Lung (tissue), 12 donors: Measurements from ENCODE around the gene SESTD1. TPM values are rescaled to one million over a fixed set of nuclear protein-coding genes. Genes with fewer than 3 reads are reported as not detected.
"Not testable (repeated sequence)": the region's sequence is repeated elsewhere in the genome, so short reads cannot be mapped to it uniquely, and the experiment has no call there.

Source experiments
- ATAC-seq: fragments of 200-7000 bp; cut with Tn5 transposase; one replicate; pipeline ENCODE4 v1.9.1; 2020; ENCODE audit warnings: moderate number of reproducible peaks; ENCODE audit not compliant: insufficient read depth, low FRiP score
- DNase-seq, 3 donors: peaks; one replicate each; pipeline ENCODE4 v3.0.0-alpha.2; 2013 to 2017
- H3K27ac ChIP-seq, 2 donors: one replicate each; pipeline ENCODE4 v1.5.1; 2013; ENCODE audit warnings: mild to moderate bottlenecking in 2 of 2, moderate library complexity in 2 of 2, control low read depth in 1 of 2, inconsistent platforms in 1 of 2, low read depth in 1 of 2, low read length in 1 of 2
- H3K27me3 ChIP-seq, 3 donors: one replicate each; pipeline ENCODE4 v1.5.1; 2013; ENCODE audit warnings: low read length in 2 of 3; ENCODE audit not compliant: control insufficient read depth in 3 of 3, insufficient read depth in 3 of 3
- H3K36me3 ChIP-seq, 4 donors: one replicate each; pipeline ENCODE4 v1.5.1; 2013; ENCODE audit warnings: low read length in 4 of 4, mild to moderate bottlenecking in 1 of 4, moderate library complexity in 1 of 4; ENCODE audit not compliant: control insufficient read depth in 4 of 4, insufficient read depth in 4 of 4
- H3K4me1 ChIP-seq, 5 donors: one replicate each; pipeline ENCODE4 v1.5.1; 2013; ENCODE audit warnings: low read length in 5 of 5, mild to moderate bottlenecking in 2 of 5, moderate library complexity in 1 of 5; ENCODE audit not compliant: control insufficient read depth in 5 of 5, insufficient read depth in 5 of 5
- H3K4me3 ChIP-seq: one replicate; pipeline ENCODE4 v1.5.1; 2013; ENCODE audit warnings: mild to moderate bottlenecking, control low read depth, moderate library complexity
- H3K9ac ChIP-seq, 2 donors: one replicate each; pipeline ENCODE4 v1.5.1; 2013; ENCODE audit warnings: low read length in 2 of 2, control low read depth in 1 of 2; ENCODE audit not compliant: insufficient read depth in 1 of 2
- H3K9me3 ChIP-seq, 4 donors: one replicate each; pipeline ENCODE4 v1.5.1; 2013; ENCODE audit warnings: low read length in 3 of 4, mild to moderate bottlenecking in 1 of 4, moderate library complexity in 1 of 4; ENCODE audit not compliant: control insufficient read depth in 4 of 4, insufficient read depth in 3 of 4
- WGBS, 2 donors: extraction: QIAGEN DNeasy Blood & Tissue Kit; methylation state at CpG; one replicate each; pipeline ENCODE4 v1.1.7; 2013; 5-methylcytosine and 5-hydroxymethylcytosine counted together
- polyA plus RNA-seq, 2 donors: library from polyadenylated mRNA; stranded (reverse); fragments of 200-250 nt; gene quantifications; one replicate each; pipeline ENCODE4 v1.2.1, GENCODE V29; 2013
- total RNA-seq, 2 donors: library from RNA; depleted of rRNA in 1 of 2; stranded (reverse); fragments of >200 nt in 1 of 2; gene quantifications; one replicate each; pipeline ENCODE4 v1.2.1, GENCODE V29; 2014 to 2021
- TF ChIP-seq, protein P1 (sequence below): IDR thresholded peaks from 2 replicates; pipeline ENCODE4 v1.5.1; 2012; ENCODE audit warnings: mild to moderate bottlenecking; ENCODE audit errors: control extremely low read depth, extremely low read depth
- donor health status: control.
- donor health status: control.
- donor health status: Bipolar disorder and iron deficiency.
- donor health status: healthy.
- donor health status: DM: yes; HTN: yes; CAD: no.

SESTD1 gene
- total and polyA plus RNA-seq, 4 donors: 11.2 to 96.4 (median 49.3) TPM

DNA sequence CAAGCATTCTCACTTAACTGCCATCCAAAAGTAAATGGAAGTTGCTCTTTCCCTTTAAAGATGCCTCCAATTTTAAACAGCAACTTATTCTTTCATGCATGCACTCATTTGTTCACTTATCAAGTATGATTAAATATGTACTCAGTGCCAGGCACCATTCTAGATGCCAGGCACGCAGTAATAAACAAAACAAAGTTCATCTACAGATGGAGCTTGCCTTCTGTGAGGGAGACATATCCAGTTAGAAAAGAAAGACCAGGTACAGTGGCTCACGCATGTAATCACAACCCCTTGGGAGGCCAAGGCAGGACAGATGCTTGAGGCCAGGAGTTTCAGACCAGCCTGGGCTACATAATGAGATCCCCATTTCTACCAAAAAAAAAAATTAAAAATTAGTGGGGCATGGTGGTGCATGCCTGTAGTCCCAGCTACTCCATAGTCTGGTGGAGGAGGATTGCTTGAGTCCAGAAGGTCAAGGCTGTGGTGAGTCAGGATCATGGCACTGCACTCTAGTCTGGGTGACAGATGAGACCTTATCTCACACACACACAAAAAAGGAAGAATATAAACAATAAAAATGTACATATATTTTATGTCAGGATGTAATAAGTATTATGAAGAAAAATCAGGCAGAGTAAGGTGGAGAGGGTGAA lies 195.5 kb downstream of the SESTD1 start:
- Histone ChIP-seq H3K36me3 (no peaks in the 10 kb centered on the region), H3K4me1 (peaks cover 0 to 5% (median 0%) of the 10 kb centered on the region in 5 donors), H3K9me3 (peaks cover 0 to 2% (median 0%) of the 10 kb centered on the region in 4 donors), H3K9ac (no peak overlapping the region), H3K27me3 (no peaks in the 10 kb centered on the region), H3K27ac (no peak overlapping the region), H3K4me3 (no peak overlapping the region)
- 78 to 86% methylated on average over 2 of the region's 2 CpGs for WGBS, 2 donors
- TF ChIP-seq, protein P1, sequence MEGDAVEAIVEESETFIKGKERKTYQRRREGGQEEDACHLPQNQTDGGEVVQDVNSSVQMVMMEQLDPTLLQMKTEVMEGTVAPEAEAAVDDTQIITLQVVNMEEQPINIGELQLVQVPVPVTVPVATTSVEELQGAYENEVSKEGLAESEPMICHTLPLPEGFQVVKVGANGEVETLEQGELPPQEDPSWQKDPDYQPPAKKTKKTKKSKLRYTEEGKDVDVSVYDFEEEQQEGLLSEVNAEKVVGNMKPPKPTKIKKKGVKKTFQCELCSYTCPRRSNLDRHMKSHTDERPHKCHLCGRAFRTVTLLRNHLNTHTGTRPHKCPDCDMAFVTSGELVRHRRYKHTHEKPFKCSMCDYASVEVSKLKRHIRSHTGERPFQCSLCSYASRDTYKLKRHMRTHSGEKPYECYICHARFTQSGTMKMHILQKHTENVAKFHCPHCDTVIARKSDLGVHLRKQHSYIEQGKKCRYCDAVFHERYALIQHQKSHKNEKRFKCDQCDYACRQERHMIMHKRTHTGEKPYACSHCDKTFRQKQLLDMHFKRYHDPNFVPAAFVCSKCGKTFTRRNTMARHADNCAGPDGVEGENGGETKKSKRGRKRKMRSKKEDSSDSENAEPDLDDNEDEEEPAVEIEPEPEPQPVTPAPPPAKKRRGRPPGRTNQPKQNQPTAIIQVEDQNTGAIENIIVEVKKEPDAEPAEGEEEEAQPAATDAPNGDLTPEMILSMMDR: no peak
- DNase-seq (no peak), ATAC-seq (no peak)

DNA sequence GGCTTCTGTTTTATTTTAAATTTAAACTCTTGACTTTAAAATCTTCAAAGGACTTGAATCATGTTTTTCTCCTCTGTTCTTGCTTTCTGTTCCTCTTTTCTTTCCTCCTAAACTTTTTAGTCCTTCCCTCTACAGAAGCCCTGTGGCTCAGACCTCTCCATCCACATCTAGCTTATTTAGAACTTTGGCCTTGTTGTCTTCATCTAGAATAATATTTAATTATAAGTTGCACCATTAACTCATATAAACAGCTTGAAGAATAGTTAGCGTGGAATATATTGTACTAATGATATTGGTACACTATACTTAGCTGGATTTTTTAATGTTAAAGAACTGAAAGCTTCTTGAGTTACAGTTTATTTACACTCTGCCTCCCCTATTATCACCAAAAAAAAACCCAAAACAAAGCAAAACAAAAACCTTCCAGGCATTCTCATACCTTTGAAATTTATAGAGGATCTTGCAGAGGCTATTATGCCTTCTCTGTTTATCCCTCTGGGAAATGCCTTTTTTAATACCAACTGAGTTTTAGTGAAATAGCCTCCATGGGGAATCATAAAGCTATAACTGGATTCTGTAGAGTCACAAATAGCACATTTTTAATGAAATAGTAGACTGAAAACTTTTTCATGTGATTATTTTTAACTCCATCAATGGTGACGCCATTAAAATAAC lies 205.5 kb downstream of the SESTD1 start:
- no peaks in the 10 kb centered on the region for H3K36me3 ChIP-seq
- DNase-seq (no peak), ATAC-seq (no peak)
- no peak overlapping the region for H3K9ac ChIP-seq
- TF ChIP-seq, protein P1: no peak
- H3K4me1 ChIP-seq: peaks cover 0 to 9% (median 4%) of the 10 kb centered on the region in 5 donors
- H3K27me3 ChIP-seq: no peaks in the 10 kb centered on the region
- H3K27ac ChIP-seq: no peak overlapping the region
- WGBS, 2 donors: 92 to 96% methylated on average over 2 of the region's 2 CpGs
- no peaks in the 10 kb centered on the region for H3K9me3 ChIP-seq
- H3K4me3 ChIP-seq: no peak overlapping the region

DNA sequence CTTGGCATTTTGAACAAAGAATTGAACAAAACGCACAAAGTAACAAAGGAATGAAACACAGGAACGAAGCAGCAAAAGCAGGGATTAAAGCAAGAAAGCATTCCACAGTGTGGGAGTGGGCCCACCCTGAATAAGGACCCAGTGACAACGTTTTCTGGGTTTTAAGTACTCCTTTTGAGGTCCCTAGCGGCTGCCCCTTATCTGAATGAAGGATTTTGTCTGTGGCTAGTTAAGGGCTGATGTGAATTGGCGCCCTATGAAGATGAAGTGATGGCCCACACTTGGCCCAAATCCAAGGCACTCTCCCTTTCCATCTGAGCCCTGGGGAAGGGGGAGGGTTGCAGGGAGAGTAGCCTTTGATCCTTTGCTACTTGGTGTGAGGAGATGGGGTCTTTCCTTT lies 206.9 kb downstream of the SESTD1 start:
- peak overlapping the region in 1 of 2 donors; percentile 18 for H3K27ac ChIP-seq

DNA sequence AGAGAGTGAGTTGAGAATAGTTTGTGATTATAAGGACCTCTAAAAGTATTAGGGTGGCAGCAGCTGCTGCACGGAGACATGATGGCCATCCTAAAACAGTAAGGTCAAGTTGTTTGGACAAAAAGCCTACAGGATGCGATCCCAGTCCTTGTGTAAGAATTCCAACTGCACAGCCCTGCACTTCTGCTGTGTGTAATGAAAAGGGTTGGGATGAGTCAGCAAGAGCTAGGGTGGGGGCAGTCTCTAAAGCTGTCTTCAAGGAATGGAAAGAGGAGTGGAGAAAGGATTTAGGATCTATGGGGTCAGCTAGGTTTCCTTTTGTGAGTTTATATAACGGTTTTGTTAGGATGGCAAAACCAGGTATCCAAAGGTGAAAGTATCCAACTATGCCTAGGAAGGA lies 211.1 kb downstream of the SESTD1 start:
- ATAC-seq: not testable (repeated sequence)

More for the DNA sequence above, 206.9 kb downstream of the SESTD1 start:
- ATAC-seq (no peak), DNase-seq (peak in 1 of 3 donors; percentile 25)
- TF ChIP-seq, protein P1: no peak
- WGBS, 2 donors: 88 to 90% methylated on average over 5 of the region's 5 CpGs
- no peak overlapping the region for H3K4me3 ChIP-seq
- no peaks in the 10 kb centered on the region for H3K9me3 ChIP-seq
- H3K4me1 ChIP-seq: peaks cover 0 to 9% (median 4%) of the 10 kb centered on the region in 5 donors
- H3K36me3 ChIP-seq: no peaks in the 10 kb centered on the region
- H3K9ac ChIP-seq: no peak overlapping the region
- no peaks in the 10 kb centered on the region for H3K27me3 ChIP-seq

More for the DNA sequence above, 211.1 kb downstream of the SESTD1 start:
- not testable (repeated sequence) for H3K9ac ChIP-seq, H3K27ac ChIP-seq, DNase-seq, H3K9me3 ChIP-seq, H3K36me3 ChIP-seq, H3K27me3 ChIP-seq, H3K4me3 ChIP-seq
- H3K4me1 ChIP-seq: peaks cover 3 to 23% (median 12%) of the 10 kb centered on the region in 5 donors
- WGBS, 2 donors: 90 to 92% methylated on average over 3 of the region's 3 CpGs
